Hair follicle dermal papilla cell (primary cell): Measurements from ENCODE around the gene IL23R. TPM values are rescaled to one million over a fixed set of nuclear protein-coding genes. Genes with fewer than 3 reads are reported as not detected.

Source experiments
- small RNA-seq: library from RNA; depleted of rRNA; stranded (forward); fragments of <200 nt; gene quantifications from one replicate; pipeline ENCODE3, GENCODE V24; 2012
- total RNA-seq: library from RNA; depleted of rRNA; stranded (reverse); fragments of >200 nt; gene quantifications from 2 replicates; pipeline ENCODE4 v1.2.3, GENCODE V29; 2012

Gene IL23R, protein sequence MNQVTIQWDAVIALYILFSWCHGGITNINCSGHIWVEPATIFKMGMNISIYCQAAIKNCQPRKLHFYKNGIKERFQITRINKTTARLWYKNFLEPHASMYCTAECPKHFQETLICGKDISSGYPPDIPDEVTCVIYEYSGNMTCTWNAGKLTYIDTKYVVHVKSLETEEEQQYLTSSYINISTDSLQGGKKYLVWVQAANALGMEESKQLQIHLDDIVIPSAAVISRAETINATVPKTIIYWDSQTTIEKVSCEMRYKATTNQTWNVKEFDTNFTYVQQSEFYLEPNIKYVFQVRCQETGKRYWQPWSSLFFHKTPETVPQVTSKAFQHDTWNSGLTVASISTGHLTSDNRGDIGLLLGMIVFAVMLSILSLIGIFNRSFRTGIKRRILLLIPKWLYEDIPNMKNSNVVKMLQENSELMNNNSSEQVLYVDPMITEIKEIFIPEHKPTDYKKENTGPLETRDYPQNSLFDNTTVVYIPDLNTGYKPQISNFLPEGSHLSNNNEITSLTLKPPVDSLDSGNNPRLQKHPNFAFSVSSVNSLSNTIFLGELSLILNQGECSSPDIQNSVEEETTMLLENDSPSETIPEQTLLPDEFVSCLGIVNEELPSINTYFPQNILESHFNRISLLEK
- 0.24 TPM in 1 of 2 replicates, not detected in the other for total RNA-seq

DNA sequence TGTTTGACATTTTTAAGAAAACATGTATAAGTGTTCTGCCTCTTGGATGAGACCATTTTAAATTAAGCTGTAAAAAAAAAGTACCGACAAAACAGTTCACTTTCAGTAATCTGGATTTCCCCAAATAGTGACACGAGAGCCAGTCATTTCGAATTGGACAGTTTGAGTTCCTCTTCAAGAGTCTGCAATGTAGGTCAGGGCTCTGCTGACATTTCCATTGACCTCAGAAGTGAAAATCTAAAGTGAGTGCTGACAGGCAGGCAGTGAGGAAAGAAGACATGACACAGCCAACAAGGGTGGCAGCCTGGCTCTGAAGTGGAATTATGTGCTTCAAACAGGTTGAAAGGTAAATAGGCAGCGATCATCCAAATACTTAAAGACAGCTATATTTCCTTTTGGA is at the start of gene IL23R:
Gene IL23R (plus strand): TSS at position 259 of the 400 bp plus-strand sequence. CDS start 1,667 bp downstream, outside the sequence.

DNA sequence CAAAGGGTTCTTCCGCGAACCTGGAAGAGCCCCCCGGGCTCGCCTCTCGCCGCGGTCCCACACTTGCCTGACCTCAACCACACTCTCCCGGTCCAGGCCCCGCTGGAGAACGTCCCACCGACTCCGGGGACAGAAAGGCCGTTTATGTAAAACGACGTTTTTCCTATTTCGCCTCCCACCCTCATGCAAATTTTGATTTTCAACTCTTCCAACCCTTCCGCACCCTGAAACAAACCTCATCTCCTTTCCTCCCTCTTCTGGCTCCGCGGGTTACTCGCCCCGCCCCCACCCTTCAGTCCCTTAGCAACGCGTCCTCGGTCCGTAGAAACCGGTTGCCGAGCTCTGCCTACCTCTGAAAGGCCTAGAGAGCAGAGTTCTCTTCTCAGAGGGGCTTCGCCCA is 31.6 kb upstream of the IL23R start, which contains the start of gene C1orf141:
Gene C1orf141 (minus strand): TSS at position 276 of the 400 bp plus-strand sequence. CDS start 7,730 bp downstream, outside the sequence.

DNA sequence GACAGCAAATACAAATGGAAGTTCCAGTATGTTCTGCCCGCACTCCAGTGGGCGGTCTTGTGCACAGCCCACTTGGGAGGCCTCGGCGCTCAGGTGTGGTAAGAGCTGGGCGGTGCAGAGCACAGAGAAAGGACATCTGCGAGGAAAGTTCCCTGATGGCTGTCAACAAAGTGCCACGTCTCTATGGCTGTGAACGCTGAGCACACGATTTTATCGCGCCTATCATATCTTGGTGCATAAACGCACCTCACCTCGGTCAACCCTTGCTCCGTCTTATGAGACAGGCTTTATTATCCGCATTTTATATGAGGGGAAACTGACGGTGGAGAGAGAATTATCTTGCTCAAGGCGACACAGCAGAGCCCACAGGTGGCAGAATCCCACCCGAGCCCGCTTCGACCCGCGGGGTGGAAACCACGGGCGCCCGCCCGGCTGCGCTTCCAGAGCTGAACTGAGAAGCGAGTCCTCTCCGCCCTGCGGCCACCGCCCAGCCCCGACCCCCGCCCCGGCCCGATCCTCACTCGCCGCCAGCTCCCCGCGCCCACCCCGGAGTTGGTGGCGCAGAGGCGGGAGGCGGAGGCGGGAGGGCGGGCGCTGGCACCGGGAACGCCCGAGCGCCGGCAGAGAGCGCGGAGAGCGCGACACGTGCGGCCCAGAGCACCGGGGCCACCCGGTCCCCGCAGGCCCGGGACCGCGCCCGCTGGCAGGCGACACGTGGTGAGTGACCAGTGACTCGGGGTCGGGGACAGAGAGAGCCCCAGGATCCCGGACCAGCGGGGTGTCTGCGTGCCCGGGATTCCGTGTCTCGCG is 141.2 kb downstream of the IL23R start, which contains the start of gene IL12RB2:
Gene IL12RB2 (plus strand): TSS at position 623 of the 810 bp plus-strand sequence. CDS start 12,496 bp downstream, outside the sequence.

Small RNA genes within 50 kb of the gene (small RNA-seq; reads per million reads assigned to genes)
- gene RNU4ATAC4P, result not detected
- gene RNU6-586P, result not detected

Other genes with a start within 250 kb of the IL23R start
- gene DNAI4, start 241.6 kb upstream of the IL23R start, total RNA-seq, result 11.0 and 12.5 TPM in 2 replicates
- 42.3 and 52.6 TPM in 2 replicates for gene MIER1, start 241.5 kb upstream of the IL23R start, total RNA-seq
- 17.1 and 18.5 TPM in 2 replicates for gene SLC35D1, start 112.3 kb upstream of the IL23R start, total RNA-seq
- not detected in 2 replicates for gene C1orf141, start 31.5 kb upstream of the IL23R start, total RNA-seq
- gene IL12RB2, start 141.4 kb downstream of the IL23R start, total RNA-seq, result not detected in 2 replicates